Activated T-cell treated with anti-CD3 and anti-CD28 coated beads, Interleukin-2, amount 50 U/mL, for 4 hours (primary cell): ENCODE results near the gene THOC6. TPM values are rescaled to one million over a fixed set of nuclear protein-coding genes. Genes with fewer than 3 reads are reported as not detected.
A peak's percentile ranks its signal among the peaks of the same experiment; 100 is the strongest.

Source experiments
- ATAC-seq, 2 donors: fragments of 200-7000 bp; cut with Tn5 transposase; one replicate each; pipeline ENCODE4 v1.10.0; 2021
- DNase-seq: peaks from one replicate; pipeline ENCODE4 v3.0.0-alpha.2; 2020
- H3K27me3 Mint-ChIP-seq: one replicate; pipeline ENCODE4 v1.8.0; 2021; ENCODE audit warnings: low read depth, mixed read lengths
- H3K36me3 Mint-ChIP-seq: one replicate; pipeline ENCODE4 v1.8.0; 2022; ENCODE audit warnings: mixed read lengths; ENCODE audit not compliant: insufficient read depth
- H3K4me1 Mint-ChIP-seq: one replicate; pipeline ENCODE4 v1.8.0; 2021; ENCODE audit warnings: low read depth, mixed read lengths
- H3K4me3 Mint-ChIP-seq: one replicate; pipeline ENCODE4 v1.8.0; 2021; ENCODE audit warnings: mild to moderate bottlenecking, moderate library complexity, mixed read lengths
- H3K9me3 Mint-ChIP-seq: one replicate; pipeline ENCODE4 v1.8.0; 2021; ENCODE audit warnings: mixed read lengths
- total RNA-seq, 3 donors: library from RNA; stranded (reverse); gene quantifications; one replicate each; pipeline ENCODE4 v1.2.1, GENCODE V29; 2021

Gene THOC6
- total RNA-seq, result 10 to 100 TPM; 70.4 to 86.3 (median 71.7) TPM

GRCh38 chr16:3023669-3024478, at the start of gene THOC6, which contains the start of gene HCFC1R1:
THOC6 (plus strand) TSS chr16:3024035; CDS start chr16:3024327, 292 bp downstream.
HCFC1R1 (minus strand) TSS chr16:3023942; CDS start chr16:3023941, 1 bp downstream.
- Mint-ChIP-seq H3K9me3 (no peaks in the 10 kb centered on the region), H3K27me3 (peaks cover 2% of the 10 kb centered on the region), H3K4me1 (peaks cover 48% of the 10 kb centered on the region), H3K4me3 (peak within 1 kb of the TSS; percentile 87), H3K36me3 (peaks cover 13% of the 10 kb centered on the region)
- ATAC-seq, result peak; percentile 79 to 80
- peak; percentile 93 for DNase-seq

DNA sequence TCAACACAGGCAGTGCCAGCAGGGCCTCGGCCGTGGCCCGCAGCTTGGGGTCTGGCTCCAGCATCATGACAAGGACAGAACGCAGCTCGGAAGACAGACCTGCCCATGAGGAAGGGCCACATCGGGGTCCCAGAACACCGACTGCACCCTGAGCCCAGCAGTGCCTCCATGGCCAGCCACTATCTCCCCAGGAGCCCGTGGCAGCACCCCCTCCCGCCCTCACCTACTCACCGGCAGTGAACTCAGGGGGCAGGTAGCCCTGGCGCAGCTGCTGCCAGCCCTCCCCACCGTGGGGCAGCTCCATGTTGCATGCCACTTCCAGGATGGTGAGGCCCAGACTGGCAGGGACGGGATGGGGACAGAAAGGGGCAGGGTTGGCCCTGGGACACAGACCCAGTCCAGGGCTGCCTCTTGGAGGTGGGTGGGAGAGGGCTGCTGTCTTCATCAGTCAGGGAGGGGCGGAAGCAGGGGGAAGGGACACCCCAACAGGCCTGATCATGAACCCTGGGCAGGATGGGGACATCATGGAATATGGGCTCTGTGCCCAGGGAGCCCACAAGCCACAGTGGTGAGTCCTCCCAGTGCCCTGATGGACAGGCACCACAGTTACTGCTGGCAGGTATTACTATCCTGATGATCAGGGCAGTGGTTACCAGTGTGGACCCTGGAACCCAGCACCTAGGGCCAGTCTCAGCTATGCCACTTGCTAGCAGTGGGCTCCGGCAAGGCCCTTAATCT, 49.3 kb upstream of the THOC6 start:
- no peaks in the 10 kb centered on the region for H3K9me3 Mint-ChIP-seq
- no peaks in the 10 kb centered on the region for H3K36me3 Mint-ChIP-seq
- peaks cover 3% of the 10 kb centered on the region for H3K27me3 Mint-ChIP-seq
- peaks cover 2% of the 10 kb centered on the region for H3K4me1 Mint-ChIP-seq
- no peak for ATAC-seq
- no peak overlapping the region for H3K4me3 Mint-ChIP-seq
- DNase-seq, result no peak

- peaks cover 3% of the 10 kb centered on the region for H3K27me3 Mint-ChIP-seq
- H3K9me3 Mint-ChIP-seq, result no peaks in the 10 kb centered on the region
- ATAC-seq (no peak), DNase-seq (no peak)
- H3K4me3 Mint-ChIP-seq, result no peak overlapping the region
- no peaks in the 10 kb centered on the region for H3K36me3 Mint-ChIP-seq
- peaks cover 2% of the 10 kb centered on the region for H3K4me1 Mint-ChIP-seq
Observed at GRCh38 chr16:2975161-2975795, 48.6 kb upstream of the THOC6 start.

- Mint-ChIP-seq H3K27me3 (peaks cover under 1% of the 10 kb centered on the region), H3K9me3 (no peaks in the 10 kb centered on the region), H3K36me3 (no peaks in the 10 kb centered on the region), H3K4me3 (no peak overlapping the region), H3K4me1 (peaks cover 8% of the 10 kb centered on the region)
- no peak for ATAC-seq
- DNase-seq, result no peak
Observed at GRCh38 chr16:2976201-2976600, 47.6 kb upstream of the THOC6 start.

DNA sequence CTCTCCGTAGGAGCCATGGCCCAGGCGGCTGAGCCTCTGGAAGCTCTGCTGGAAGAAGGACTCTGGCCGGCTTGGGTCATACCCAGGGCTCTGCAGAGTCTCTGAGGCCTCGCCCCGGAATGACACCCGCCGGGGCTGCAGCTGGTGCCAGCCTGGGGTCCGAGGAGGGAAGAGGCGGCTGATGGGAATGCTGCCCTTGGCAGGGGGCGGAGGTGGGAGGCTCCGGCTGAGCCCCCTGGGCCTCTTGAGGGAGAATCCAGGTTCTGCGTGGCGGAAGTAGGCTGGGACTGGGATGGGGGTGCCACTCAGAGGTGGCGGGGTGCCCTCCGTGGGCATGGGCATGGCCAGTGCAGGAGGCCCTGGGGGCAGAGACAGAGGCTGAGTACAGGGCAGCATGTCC, 47.2 kb upstream of the THOC6 start:
- Mint-ChIP-seq H3K27me3 (no peaks in the 10 kb centered on the region), H3K4me1 (peaks cover 11% of the 10 kb centered on the region), H3K36me3 (no peaks in the 10 kb centered on the region), H3K9me3 (no peaks in the 10 kb centered on the region), H3K4me3 (no peak overlapping the region)
- ATAC-seq (no peak), DNase-seq (no peak)

DNA sequence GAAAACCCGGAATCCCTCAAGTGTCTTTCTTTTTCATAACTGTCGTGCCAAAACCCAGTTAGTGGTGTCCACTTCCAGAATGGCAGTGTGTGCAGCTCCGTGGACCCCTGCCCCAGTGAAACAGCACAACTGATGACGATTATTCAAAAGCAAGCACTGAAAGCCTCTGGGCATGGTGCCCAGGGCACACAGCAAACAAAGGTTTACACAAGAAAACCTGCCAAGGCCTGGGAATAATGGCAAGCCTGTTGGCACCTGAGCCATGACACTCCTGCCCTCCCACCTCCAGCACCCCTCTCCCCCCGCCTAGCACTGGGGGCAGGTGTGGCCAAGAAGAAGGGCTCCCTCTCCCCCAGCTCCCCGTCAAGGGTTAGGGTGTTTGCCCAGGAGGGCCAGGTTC, 46.4 kb upstream of the THOC6 start:
- H3K4me3 Mint-ChIP-seq, result no peak overlapping the region
- H3K36me3 Mint-ChIP-seq, result no peaks in the 10 kb centered on the region
- H3K9me3 Mint-ChIP-seq, result no peaks in the 10 kb centered on the region
- no peaks in the 10 kb centered on the region for H3K27me3 Mint-ChIP-seq
- ATAC-seq, result no peak
- DNase-seq, result no peak
- H3K4me1 Mint-ChIP-seq, result peaks cover 10% of the 10 kb centered on the region

GRCh38 chr16:2979669-2980226, 44.1 kb upstream of the THOC6 start:
- ATAC-seq, result peak; percentile 6 to 12
- DNase-seq, result no peak
- Mint-ChIP-seq H3K4me1 (peaks cover 14% of the 10 kb centered on the region), H3K9me3 (no peaks in the 10 kb centered on the region), H3K36me3 (no peaks in the 10 kb centered on the region), H3K27me3 (no peaks in the 10 kb centered on the region), H3K4me3 (peak overlapping the region; percentile 77)

DNA sequence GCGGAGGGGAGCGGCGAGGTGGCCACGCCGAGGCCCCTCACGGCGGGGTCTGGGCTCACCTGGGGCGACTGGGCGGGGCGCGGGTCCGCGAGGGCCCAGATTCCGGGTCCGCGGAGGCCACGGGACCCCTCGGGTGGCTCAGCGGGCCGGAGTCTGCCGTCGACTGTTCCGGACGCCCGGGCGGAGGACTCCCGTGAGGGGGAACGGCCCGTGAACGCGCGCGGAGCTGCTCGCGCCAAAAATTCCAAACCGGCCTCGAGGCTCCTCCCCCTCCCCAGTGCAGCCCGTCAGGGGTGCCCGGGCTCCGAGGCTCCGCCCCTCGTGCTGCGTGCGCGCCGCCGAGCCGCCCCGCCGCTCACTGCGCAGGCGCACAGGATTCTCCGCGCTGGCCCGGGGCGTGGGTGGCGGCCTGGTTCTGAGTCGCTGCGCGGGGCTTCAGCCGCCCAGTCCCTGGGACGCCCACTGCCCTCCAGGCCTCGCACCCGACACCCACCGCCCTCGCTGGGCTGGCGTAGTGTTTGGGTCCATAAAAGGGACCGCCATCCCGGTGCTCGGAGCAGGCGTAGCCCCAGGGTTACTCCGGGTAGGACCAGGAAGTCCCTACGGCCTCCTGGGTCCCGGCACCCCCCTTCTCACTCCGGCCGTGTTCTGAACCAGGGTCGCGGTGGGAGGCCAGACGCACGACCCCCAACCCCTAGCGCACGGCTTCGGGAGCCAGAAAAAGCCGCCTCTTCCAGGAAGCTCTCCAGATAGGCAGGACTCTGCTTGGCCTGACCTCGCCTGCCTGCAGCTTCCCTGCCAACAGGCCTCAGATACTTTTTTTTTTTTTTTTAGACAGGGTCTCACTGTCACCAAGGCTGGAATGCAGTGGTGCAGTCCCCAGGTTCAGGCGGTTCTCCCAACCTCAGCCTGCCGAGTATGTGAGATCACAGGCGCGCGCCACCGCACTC, 43.3 kb upstream of the THOC6 start, which contains the start of gene PKMYT1:
Gene PKMYT1, minus strand, starts transcription at position 220 of the 950 bp plus-strand sequence. CDS start 789 bp downstream, outside the sequence.
- peaks cover 14% of the 10 kb centered on the region for H3K4me1 Mint-ChIP-seq
- peak within 1 kb of the TSS; percentile 79 for H3K4me3 Mint-ChIP-seq
- ATAC-seq, result peak; percentile 93
- H3K36me3 Mint-ChIP-seq, result no peaks in the 10 kb centered on the region
- DNase-seq, result peak; percentile 94
- no peaks in the 10 kb centered on the region for H3K27me3 Mint-ChIP-seq
- H3K9me3 Mint-ChIP-seq, result no peaks in the 10 kb centered on the region

DNA sequence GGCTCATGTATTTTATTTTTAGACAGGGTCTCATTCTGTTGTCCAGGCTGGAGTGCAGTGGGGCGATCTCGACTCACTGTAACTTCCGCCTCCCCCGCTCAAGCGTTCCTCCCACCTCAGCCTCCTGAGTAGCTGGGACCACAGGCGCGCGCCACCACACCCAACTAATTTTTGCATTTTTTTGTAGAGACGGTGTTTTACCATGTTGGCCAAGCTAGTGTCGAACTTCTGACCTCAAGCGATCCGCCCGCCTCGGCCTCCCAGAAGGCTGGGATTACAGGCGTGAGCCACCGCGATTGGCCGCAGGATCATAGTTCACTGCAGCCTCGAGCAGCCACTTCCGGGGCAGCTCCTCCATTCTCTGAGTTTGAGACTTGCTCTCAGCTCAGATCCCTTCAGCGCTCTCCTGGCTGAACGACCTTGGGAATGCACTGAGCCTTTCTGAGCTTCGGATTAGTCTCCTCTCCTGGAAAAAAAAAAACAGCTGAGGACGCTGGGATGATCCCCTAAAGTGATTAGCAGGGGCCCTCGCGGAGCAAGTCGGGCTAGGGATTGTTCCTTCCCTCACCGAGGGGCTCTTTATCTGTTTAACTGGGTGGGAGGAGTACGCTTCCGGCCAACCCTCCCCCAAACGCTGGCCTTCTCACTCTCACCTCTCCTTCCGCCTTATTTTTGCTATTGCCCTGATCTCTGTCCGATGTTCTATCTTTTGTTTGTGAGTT, 42.5 kb upstream of the THOC6 start:
- Mint-ChIP-seq H3K27me3 (no peaks in the 10 kb centered on the region), H3K4me1 (peaks cover 14% of the 10 kb centered on the region), H3K4me3 (peak overlapping the region; percentile 79), H3K36me3 (no peaks in the 10 kb centered on the region), H3K9me3 (no peaks in the 10 kb centered on the region)
- ATAC-seq (no peak), DNase-seq (no peak)

- H3K4me1 Mint-ChIP-seq, result peaks cover 14% of the 10 kb centered on the region
- H3K9me3 Mint-ChIP-seq, result no peaks in the 10 kb centered on the region
- peak overlapping the region; percentile 79 for H3K4me3 Mint-ChIP-seq
- no peaks in the 10 kb centered on the region for H3K36me3 Mint-ChIP-seq
- DNase-seq (no peak), ATAC-seq (no peak)
- no peaks in the 10 kb centered on the region for H3K27me3 Mint-ChIP-seq
Observed at GRCh38 chr16:2981899-2982250, 42.0 kb upstream of the THOC6 start.

- Mint-ChIP-seq H3K4me1 (peaks cover 14% of the 10 kb centered on the region), H3K36me3 (no peaks in the 10 kb centered on the region), H3K9me3 (no peaks in the 10 kb centered on the region), H3K27me3 (no peaks in the 10 kb centered on the region), H3K4me3 (no peak overlapping the region)
- ATAC-seq, result no peak
- no peak for DNase-seq
Observed at GRCh38 chr16:2982402-2982801, 41.4 kb upstream of the THOC6 start.

DNA sequence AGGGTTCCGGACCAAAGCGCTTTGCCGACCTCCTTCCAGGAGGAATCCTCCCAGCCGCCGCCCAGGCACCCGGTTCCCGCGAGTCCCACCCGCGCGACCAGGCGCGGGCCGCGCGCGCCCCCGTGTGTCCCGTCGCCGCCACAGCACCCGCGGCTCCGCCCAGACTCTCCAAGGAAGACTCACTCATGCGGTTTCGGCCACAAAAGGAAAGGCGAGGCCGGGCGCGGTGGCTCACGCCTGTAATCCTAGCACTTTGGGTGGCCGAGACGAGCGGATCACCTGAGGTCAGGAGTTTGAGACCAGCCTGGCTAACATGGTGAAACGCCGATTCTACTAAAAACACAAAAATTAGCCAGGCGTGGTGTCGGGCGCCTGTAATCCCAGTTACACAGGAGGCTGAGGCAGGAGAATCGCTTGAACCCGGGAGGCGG, 40.1 kb upstream of the THOC6 start:
- Mint-ChIP-seq H3K27me3 (no peaks in the 10 kb centered on the region), H3K4me3 (no peak overlapping the region), H3K4me1 (peaks cover 14% of the 10 kb centered on the region), H3K9me3 (no peaks in the 10 kb centered on the region), H3K36me3 (no peaks in the 10 kb centered on the region)
- peak; percentile 52 for DNase-seq
- peak; percentile 49 to 61 for ATAC-seq

- DNase-seq (no peak), ATAC-seq (no peak)
- peaks cover 14% of the 10 kb centered on the region for H3K4me1 Mint-ChIP-seq
- no peak overlapping the region for H3K4me3 Mint-ChIP-seq
- no peaks in the 10 kb centered on the region for H3K27me3 Mint-ChIP-seq
- no peaks in the 10 kb centered on the region for H3K36me3 Mint-ChIP-seq
- no peaks in the 10 kb centered on the region for H3K9me3 Mint-ChIP-seq
Observed at GRCh38 chr16:2985462-2985861, 38.4 kb upstream of the THOC6 start.
